NB4 (cell line): ENCODE results near the gene SH2D6.

Experiments
- DNase-seq: peaks from one replicate; pipeline ENCODE4 v3.0.0; 2010; ENCODE audit warnings: low read depth
- H3K4me3 ChIP-seq: one replicate; pipeline ENCODE4 v1.5.1; 2011; ENCODE audit warnings: mild to moderate bottlenecking, low read depth, low read length, moderate library complexity
- CTCF ChIP-seq: IDR thresholded peaks from one replicate; pipeline ENCODE4 v1.5.1; 2012; ENCODE audit warnings: low read depth, low read length
- MAX ChIP-seq: IDR thresholded peaks from 2 replicates; pipeline ENCODE4 v1.6.1; 2011; ENCODE audit warnings: low read depth, low read length
- MYC ChIP-seq: IDR thresholded peaks from 2 replicates; pipeline ENCODE4 v1.6.1; 2011; ENCODE audit warnings: low read depth, low read length
- POLR2A ChIP-seq: IDR thresholded peaks from 2 replicates; pipeline ENCODE4 v1.6.1; 2011; ENCODE audit warnings: mild to moderate bottlenecking; ENCODE audit not compliant: insufficient read length; ENCODE audit errors: extremely low read depth

Gene SH2D6

DNA sequence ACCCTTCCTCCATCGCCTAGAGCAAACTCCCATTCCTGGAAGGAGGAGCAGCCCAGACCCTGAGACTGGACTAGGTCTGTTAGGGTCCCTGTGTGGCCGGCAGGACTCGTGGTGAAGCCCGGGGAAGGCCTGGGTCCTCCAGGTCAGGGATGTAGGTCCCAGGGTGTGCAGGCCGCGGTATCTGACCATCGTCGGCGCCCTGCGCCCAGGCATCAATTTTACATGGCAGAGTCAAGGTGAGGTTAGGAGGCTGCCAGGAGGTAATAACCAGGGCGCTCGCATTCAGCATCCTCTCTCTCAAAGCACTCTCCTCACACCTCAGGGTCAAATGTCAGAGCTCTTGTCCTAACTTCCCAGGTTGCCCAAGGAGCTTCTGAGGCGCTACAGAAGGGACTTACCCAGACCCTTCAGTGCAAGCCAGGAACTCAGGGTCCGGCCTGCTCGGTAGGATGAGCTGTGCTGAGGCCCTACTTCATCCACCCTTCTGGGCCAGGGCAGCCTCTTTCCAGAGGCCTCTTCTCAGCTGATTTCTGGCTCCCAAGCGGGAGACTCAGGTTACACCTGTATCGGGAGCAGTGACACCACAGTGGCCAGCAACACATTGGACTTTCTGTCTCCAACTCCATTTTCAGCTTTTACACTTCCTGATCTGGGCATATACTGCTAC is 628 bp downstream of the SH2D6 start:
- no peak for DNase-seq
- TF ChIP-seq MAX (no peak), MYC (no peak), POLR2A (no peak), CTCF (no peak)
- peak overlapping the region; percentile 67 for H3K4me3 ChIP-seq

DNA sequence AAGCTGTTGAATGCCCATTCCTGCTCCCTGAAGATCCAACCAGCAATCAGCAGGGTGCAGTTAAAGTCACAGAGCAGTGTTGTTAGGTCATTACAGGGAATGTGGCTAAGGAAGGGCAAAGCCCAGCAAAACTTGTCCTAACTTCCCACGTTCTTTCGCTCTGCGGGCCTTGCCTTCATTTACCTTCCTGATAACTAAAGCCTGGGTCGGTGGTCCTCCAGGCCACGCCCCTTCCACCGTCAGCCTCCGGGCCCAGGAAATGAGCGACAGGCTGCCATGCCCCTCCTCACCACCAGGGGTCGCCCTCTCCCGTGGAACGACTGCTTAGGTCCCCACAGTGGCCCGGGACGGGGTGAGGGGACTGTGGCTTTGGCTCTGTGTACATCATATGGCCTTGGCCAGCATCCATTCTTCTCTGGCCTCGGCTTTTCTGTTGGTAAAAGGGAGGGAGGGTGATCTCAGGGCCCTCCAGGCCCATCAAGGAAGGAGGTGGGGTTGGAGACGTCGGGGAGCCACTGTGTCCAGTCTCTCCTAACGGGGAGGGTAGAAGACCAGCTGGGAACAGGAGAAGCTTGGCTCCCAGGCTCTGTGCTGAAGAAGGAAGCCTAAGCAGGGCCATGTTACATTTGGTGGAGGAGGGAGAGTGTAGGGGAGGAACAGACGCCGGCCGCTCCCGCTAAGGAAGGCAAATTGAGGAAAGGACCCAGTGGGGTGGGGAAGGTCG is 2.2 kb downstream of the SH2D6 start:
- DNase-seq = peak; percentile 94
- H3K4me3 ChIP-seq = peak overlapping the region; percentile 37
- TF ChIP-seq POLR2A = no peak
- TF ChIP-seq MAX = peak; percentile 75
- peak; percentile 80 for TF ChIP-seq MYC
- TF ChIP-seq CTCF = peak; percentile 94

DNA sequence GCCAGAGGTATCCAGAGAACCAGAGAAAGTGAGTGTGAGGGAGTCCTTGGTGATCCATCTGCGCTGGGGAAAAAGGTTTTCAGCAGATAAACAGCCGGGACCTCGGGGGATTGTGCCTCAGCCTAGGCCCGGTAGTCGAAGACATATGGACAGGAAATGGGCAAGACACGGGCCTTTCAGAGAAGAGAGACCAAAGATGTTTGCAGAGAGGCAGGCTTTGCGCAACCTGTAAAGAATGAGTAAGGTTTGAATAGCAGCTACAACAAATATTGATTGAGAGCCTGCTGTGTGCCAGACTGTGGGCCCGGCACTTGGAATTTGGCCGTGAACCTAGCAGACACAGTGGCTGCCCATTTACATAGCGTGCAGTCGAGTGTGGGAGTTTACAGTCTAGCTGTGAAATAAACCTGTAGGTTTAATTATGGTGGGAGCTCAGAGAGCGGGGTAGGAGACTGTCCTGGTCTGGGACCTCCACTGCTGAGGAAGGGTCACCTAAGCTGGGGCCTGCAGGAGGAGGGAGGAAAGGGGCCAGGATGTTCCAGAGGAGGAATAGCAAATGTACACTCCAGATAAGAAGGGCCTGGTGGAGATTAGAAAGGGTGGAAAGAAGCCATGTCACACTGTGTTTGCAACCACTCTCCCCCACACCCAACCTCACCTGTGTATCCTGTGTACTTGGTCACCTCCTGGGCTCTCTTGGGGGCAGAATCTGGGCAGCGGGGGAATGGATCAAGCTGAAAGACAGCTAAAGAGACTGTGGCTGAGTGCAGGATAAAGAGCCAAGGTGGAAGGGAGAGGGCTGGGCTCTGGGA is 3.0 kb downstream of the SH2D6 start:
- DNase-seq = peak; percentile 92
- TF ChIP-seq CTCF (no peak), POLR2A (peak; percentile 3), MYC (no peak; the same call in 1 of the 2 replicates), MAX (no peak)
- peak overlapping the region; percentile 37 for H3K4me3 ChIP-seq

GRCh38 chr2:85422072-85422457 is 3.6 kb downstream of the SH2D6 start:
- no peak for DNase-seq
- H3K4me3 ChIP-seq = no peak overlapping the region
- TF ChIP-seq POLR2A (no peak), MYC (no peak), MAX (no peak), CTCF (no peak)

DNA sequence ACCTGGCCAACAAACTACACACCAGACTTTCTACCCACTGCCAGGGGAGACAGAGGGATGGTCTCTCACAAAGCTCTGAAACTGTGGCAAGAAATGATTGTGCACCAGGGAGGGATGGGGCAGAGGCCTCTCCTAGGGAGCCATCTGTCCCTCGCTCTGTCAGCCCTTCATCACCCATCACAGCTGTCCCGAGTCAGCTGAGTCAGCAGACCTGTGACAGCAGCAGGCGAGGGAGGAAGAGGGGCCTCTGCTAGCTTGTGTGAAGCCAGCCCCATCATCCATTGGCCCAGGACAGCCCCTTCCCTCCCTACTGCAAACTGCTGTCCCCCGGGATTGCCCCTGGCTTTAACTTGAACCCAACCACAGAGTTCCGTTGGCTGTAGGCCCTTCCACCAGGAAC is 5.0 kb downstream of the SH2D6 start:
- TF ChIP-seq MYC (no peak), CTCF (no peak), POLR2A (no peak), MAX (no peak)
- peak; percentile 53 for DNase-seq
- no peak overlapping the region for H3K4me3 ChIP-seq
